HL-60/S4 treated with retinoic acid at 250 ng/mL for 4 days and 3 days (cell line): Measurements from ENCODE around the gene GNB2.

Source experiments
- in situ Hi-C: fragments of 300-500 bp; cut with MboI; formaldehyde crosslinking; loops from 2 replicates; pipeline ENCODE4 v1.7.0; 2022; ENCODE audit warnings: low sequenced_read_pairs

Gene GNB2

GRCh38 chr7:100680576-100681271 lies 7.2 kb downstream of the GNB2 start:
- in situ Hi-C loops: loop anchor here (10.0 kb wide), 1 partner anchor 106 kb away; the partner anchor contains the start of gene SAP25

GRCh38 chr7:100681491-100682227 lies 8.1 kb downstream of the GNB2 start:
- in situ Hi-C loops: loop anchor here (10.0 kb wide), 1 partner anchor 107 kb away; the partner anchor contains the start of gene SAP25

GRCh38 chr7:100682228-100682741 lies 8.7 kb downstream of the GNB2 start:
- in situ Hi-C loops: loop anchor here (10.0 kb wide), 1 partner anchor 107 kb away; the partner anchor contains the start of gene SAP25

- in situ Hi-C loops: loop anchor here (10.0 kb wide), 1 partner anchor 108 kb away; the partner anchor contains the start of gene SAP25
Observed at GRCh38 chr7:100682991-100683658, 9.6 kb downstream of the GNB2 start.

GRCh38 chr7:100683659-100684533 lies 10.4 kb downstream of the GNB2 start:
- in situ Hi-C loops: loop anchor here (10.0 kb wide), 1 partner anchor 109 kb away; the partner anchor contains the start of gene SAP25

- in situ Hi-C loops: loop anchor here (10.0 kb wide), 1 partner anchor 110 kb away; the partner anchor contains the start of gene SAP25
Observed at GRCh38 chr7:100684534-100685042, 11.0 kb downstream of the GNB2 start.

GRCh38 chr7:100685049-100685605 lies 11.6 kb downstream of the GNB2 start:
- in situ Hi-C loops: loop anchor here (10.0 kb wide), 1 partner anchor 110 kb away; the partner anchor contains the start of gene SAP25

GRCh38 chr7:100685631-100686145 lies 12.1 kb downstream of the GNB2 start:
- in situ Hi-C loops: loop anchor here (10.0 kb wide), 1 partner anchor 111 kb away; the partner anchor contains the start of gene SAP25

- in situ Hi-C loops: loop anchor here (10.0 kb wide), 1 partner anchor 112 kb away; the partner anchor contains the start of gene SAP25
Observed at GRCh38 chr7:100686201-100686821, 12.8 kb downstream of the GNB2 start.

- in situ Hi-C loops: loop anchor here (10.0 kb wide), 1 partner anchor 112 kb away; the partner anchor contains the start of gene SAP25
Observed at GRCh38 chr7:100686822-100687211, 13.3 kb downstream of the GNB2 start.

GRCh38 chr7:100687261-100687660 lies 13.7 kb downstream of the GNB2 start:
- in situ Hi-C loops: loop anchor here (10.0 kb wide), 1 partner anchor 112 kb away; the partner anchor contains the start of gene SAP25

GRCh38 chr7:100687751-100688300 lies 14.3 kb downstream of the GNB2 start:
- in situ Hi-C loops: loop anchor here (10.0 kb wide), 1 partner anchor 113 kb away; the partner anchor contains the start of gene SAP25

GRCh38 chr7:100688326-100688860 lies 14.9 kb downstream of the GNB2 start:
- in situ Hi-C loops: loop anchor here (10.0 kb wide), 1 partner anchor 114 kb away; the partner anchor contains the start of gene SAP25

GRCh38 chr7:100689230-100690135 lies 15.9 kb downstream of the GNB2 start:
- in situ Hi-C loops: loop anchor here (10.0 kb wide), 1 partner anchor 115 kb away; the partner anchor contains the start of gene SAP25

GRCh38 chr7:100691676-100692577 lies 18.4 kb downstream of the GNB2 start:
- in situ Hi-C loops: no loop called here

- in situ Hi-C loops: no loop called here
Observed at GRCh38 chr7:100692578-100692961, 19.0 kb downstream of the GNB2 start.
